ENCODE data around the gene EIF3J.

The EIF3J gene

DNA sequence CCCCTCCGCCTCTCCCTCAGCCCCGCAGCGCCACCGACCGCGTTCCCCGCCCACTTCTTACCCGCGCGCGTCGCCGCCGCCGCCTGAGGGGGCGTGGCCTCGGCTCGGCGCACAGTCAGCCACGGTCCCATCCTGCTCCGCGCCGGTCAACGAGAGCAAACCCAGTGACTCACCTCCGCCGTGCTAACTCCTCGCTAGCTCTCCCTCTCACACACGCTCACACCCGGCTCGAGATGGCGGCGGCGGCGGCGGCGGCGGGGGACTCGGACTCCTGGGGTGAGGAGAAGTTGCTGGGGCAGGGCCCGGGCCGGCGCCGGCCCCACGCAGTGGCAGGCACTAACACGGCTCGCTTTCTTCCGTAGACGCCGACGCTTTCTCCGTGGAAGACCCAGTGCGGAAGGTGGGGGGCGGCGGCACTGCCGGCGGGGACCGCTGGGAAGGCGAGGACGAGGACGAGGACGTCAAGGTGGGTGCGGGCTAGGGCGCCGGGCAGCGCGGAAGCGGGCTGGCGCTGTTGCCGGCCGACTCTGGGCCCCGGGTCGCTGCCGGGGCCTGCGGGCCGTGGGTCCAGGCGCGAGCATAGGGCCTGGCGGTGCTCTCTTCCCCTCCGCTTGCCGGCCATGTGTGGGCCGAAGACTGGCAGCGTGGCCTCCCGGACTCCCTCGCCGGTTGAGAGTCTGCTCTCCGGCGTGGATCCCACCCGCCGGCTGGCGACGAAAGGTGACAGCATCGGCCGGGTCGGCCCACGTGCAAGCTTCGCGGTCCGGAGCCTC lies at the start of gene EIF3J:
Gene EIF3J, plus strand, starts transcription at position 186 of the 773 bp plus-strand sequence. Its CDS starts 48 bp downstream, at position 234.
- H3K4me3 ChIP-seq (ENCODE audit: low read depth, low read length), result peak within 1 kb of the TSS; percentile 79
- peak; percentile 81 for DNase-seq (ENCODE audit: low read depth)
- TF ChIP-seq, protein P1, sequence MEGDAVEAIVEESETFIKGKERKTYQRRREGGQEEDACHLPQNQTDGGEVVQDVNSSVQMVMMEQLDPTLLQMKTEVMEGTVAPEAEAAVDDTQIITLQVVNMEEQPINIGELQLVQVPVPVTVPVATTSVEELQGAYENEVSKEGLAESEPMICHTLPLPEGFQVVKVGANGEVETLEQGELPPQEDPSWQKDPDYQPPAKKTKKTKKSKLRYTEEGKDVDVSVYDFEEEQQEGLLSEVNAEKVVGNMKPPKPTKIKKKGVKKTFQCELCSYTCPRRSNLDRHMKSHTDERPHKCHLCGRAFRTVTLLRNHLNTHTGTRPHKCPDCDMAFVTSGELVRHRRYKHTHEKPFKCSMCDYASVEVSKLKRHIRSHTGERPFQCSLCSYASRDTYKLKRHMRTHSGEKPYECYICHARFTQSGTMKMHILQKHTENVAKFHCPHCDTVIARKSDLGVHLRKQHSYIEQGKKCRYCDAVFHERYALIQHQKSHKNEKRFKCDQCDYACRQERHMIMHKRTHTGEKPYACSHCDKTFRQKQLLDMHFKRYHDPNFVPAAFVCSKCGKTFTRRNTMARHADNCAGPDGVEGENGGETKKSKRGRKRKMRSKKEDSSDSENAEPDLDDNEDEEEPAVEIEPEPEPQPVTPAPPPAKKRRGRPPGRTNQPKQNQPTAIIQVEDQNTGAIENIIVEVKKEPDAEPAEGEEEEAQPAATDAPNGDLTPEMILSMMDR (IDR thresholded peaks at IDR 0.05; ENCODE audit: control insufficient read depth, extremely low read depth, insufficient read depth), result no peak

DNA sequence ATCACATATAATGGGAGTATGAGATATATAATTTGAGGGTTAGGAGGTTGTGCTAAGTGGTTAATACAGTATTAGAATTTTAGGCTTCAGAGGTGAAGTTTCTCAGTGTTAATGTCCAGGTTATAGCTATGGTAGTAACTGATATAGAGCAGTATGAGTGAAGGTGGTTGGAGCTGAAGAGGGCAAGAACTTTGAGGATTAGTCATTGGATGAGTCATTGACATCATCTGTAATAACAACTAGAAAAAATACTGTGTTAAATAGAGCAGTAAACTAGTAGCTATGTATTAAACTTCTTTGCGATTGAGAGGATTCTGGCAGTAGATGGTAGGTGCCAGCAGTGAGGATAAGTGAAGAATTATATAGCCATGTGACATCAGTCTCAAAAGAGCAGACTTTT lies 47.5 kb upstream of the EIF3J start:
- TF ChIP-seq, protein P1 (IDR thresholded peaks at IDR 0.05; ENCODE audit: control insufficient read depth, extremely low read depth, insufficient read depth), result no peak
- DNase-seq (ENCODE audit: low read depth), result no peak

DNA sequence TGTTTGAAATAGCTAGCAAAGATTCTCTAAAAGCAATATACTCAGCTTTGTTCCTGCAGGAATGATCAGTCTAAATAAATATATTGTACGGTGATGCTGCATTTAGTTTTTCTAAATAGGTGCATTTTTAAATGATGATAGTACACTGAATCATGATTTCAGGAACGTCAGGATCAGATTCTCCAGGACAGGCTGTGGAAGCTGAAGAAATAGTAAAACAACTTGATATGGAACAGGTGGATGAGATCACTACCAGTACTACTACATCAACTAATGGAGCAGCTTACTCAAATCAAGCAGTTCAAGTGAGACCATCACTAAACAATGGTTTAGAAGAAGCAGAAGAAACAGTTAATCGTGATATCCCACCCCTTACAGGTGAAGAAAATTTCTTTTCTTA lies 46.3 kb upstream of the EIF3J start:
- no peak overlapping the region for H3K4me3 ChIP-seq (ENCODE audit: low read depth, low read length)
- TF ChIP-seq, protein P1 (IDR thresholded peaks at IDR 0.05; ENCODE audit: control insufficient read depth, extremely low read depth, insufficient read depth), result no peak
- DNase-seq (ENCODE audit: low read depth), result no peak

More for the DNA sequence above, 47.5 kb upstream of the EIF3J start:
- no peak overlapping the region for H3K4me3 ChIP-seq (ENCODE audit: low read depth, low read length)

DNA sequence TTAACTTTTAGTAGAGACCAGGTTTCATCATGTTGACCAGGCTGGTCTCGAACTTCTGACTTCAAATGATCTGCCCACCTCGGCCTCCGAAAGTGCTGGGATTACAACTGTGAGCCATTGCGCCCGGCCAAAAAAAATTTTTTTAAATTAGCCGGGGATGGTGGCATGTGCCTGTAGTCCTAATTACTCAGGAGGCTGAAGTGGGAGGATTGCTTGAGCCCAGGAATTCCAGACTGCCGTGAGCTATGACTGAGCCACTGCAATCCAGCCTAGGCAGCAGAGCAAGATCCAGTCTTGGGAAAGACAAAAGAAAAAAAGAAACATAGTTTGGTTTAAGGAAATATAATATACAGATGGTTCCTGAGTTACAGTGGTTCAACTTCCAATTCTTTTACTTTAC lies 44.9 kb upstream of the EIF3J start:
- TF ChIP-seq, protein P1 (IDR thresholded peaks at IDR 0.05; ENCODE audit: control insufficient read depth, extremely low read depth, insufficient read depth), result no peak
- no peak for DNase-seq (ENCODE audit: low read depth)
- H3K4me3 ChIP-seq (ENCODE audit: low read depth, low read length), result no peak overlapping the region

DNA sequence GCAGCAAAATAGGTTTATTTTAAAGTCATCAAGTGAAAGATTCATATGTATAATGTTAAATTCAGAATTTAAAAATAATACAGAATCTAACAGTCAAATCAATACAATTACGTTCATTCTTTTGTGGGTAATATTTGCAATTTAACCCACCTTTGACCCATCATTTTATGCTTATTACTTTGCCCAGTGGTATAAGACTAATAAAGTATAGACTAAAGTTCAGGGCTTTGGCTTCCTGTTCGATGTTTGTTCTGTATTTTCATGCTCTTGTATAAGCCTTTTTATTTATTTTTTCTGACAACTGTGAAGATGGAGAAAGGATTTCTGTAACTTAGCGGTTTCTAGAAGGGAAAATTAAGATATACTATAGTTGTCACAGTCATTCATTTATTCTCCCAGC lies 44.3 kb upstream of the EIF3J start:
- H3K4me3 ChIP-seq (ENCODE audit: low read depth, low read length), result no peak overlapping the region
- no peak for DNase-seq (ENCODE audit: low read depth)
- TF ChIP-seq, protein P1 (IDR thresholded peaks at IDR 0.05; ENCODE audit: control insufficient read depth, extremely low read depth, insufficient read depth), result no peak

- TF ChIP-seq, protein P1 (IDR thresholded peaks at IDR 0.05; ENCODE audit: control insufficient read depth, extremely low read depth, insufficient read depth), result no peak
- H3K4me3 ChIP-seq (ENCODE audit: low read depth, low read length), result no peak overlapping the region
- no peak for DNase-seq (ENCODE audit: low read depth)
Observed at GRCh38 chr15:44495562-44495961, 41.4 kb upstream of the EIF3J start.

DNA sequence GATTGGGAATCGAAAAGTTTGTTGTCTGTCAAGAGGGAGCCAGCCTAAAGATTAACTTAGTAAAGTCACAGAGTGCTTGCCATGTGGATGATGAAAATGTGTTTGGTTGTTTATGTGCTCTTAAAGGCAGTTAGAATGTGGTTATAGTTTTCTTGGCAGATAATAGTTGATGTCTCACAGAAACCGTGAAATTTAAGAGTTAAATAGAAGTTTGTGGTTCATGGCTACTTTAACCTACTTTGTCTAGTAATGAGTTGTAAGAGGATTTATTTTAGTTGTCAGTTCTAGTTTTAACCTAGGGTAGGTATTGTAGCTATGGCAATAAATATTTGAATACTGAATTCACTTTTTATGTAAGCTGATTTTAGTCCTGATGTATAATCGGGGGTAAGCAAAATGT lies 36.4 kb upstream of the EIF3J start:
- no peak for DNase-seq (ENCODE audit: low read depth)
- TF ChIP-seq, protein P1 (IDR thresholded peaks at IDR 0.05; ENCODE audit: control insufficient read depth, extremely low read depth, insufficient read depth), result no peak
- no peak overlapping the region for H3K4me3 ChIP-seq (ENCODE audit: low read depth, low read length)

All from LNCaP clone FGC (cell line).